Type B pancreatic cell (in vitro differentiated cells): ENCODE data around the gene KNOP1. TPM values are rescaled to one million over a fixed set of nuclear protein-coding genes. Genes with fewer than 3 reads are reported as not detected.

Source experiments
- DNase-seq: peaks from one replicate; pipeline ENCODE4 v3.0.0; 2021; ENCODE audit warnings: mixed read lengths; ENCODE audit not compliant: unreplicated experiment; ENCODE audit errors: extremely low spot score
- H3K27ac Mint-ChIP-seq: 2 replicates; pipeline ENCODE4 v1.8.0; 2021; ENCODE audit warnings: mild to moderate bottlenecking, mixed read lengths
- H3K27me3 Mint-ChIP-seq: 2 replicates; pipeline ENCODE4 v1.8.0; 2021; ENCODE audit warnings: mixed read lengths
- H3K36me3 Mint-ChIP-seq: 2 replicates; pipeline ENCODE4 v1.8.0; 2021; ENCODE audit warnings: mixed read lengths
- H3K4me1 Mint-ChIP-seq: one replicate; pipeline ENCODE4 v1.8.0; 2021; ENCODE audit warnings: mixed read lengths; ENCODE audit not compliant: unreplicated experiment
- H3K4me3 Mint-ChIP-seq: 2 replicates; pipeline ENCODE4 v1.8.0; 2021; ENCODE audit warnings: mild to moderate bottlenecking, mixed read lengths
- H3K9me3 Mint-ChIP-seq: 2 replicates; pipeline ENCODE4 v1.8.0; 2021; ENCODE audit warnings: mixed read lengths
- CTCF ChIP-seq: fragments of 200-600 bp; sonication (generic); conservative IDR thresholded peaks from 2 replicates; pipeline ENCODE4 v1.5.0; 2021; ENCODE audit warnings: antibody characterized with exemption, mild to moderate bottlenecking
- total RNA-seq: library from RNA; stranded (reverse); gene quantifications from 2 replicates; pipeline ENCODE4 v1.2.1, GENCODE V29; 2021; ENCODE audit warnings: low replicate concordance

KNOP1 gene
- total RNA-seq, 1 donor from 2014 or later, result 54.9 TPM

GRCh38 chr16:19662351-19662750 lies 55.7 kb downstream of the KNOP1 start:
- DNase-seq, result no peak
- Mint-ChIP-seq H3K4me1 (no peaks in the 10 kb centered on the region), H3K27ac (no peak overlapping the region), H3K9me3 (no peaks in the 10 kb centered on the region), H3K4me3 (no peak overlapping the region), H3K36me3 (peaks cover 52% of the 10 kb centered on the region), H3K27me3 (no peaks in the 10 kb centered on the region)
- no peak for TF ChIP-seq CTCF

- H3K36me3 Mint-ChIP-seq, result peaks cover 55% of the 10 kb centered on the region
- no peaks in the 10 kb centered on the region for H3K4me1 Mint-ChIP-seq
- H3K4me3 Mint-ChIP-seq, result no peak overlapping the region
- no peak for DNase-seq
- TF ChIP-seq CTCF, result no peak
- no peaks in the 10 kb centered on the region for H3K27me3 Mint-ChIP-seq
- H3K27ac Mint-ChIP-seq, result no peak overlapping the region
- H3K9me3 Mint-ChIP-seq, result no peaks in the 10 kb centered on the region
Observed at GRCh38 chr16:19660432-19660831, 57.6 kb downstream of the KNOP1 start.

GRCh38 chr16:19659554-19659953 lies 58.5 kb downstream of the KNOP1 start:
- Mint-ChIP-seq H3K27me3 (no peaks in the 10 kb centered on the region), H3K9me3 (no peaks in the 10 kb centered on the region), H3K4me3 (no peak overlapping the region), H3K36me3 (peaks cover 54% of the 10 kb centered on the region), H3K4me1 (no peaks in the 10 kb centered on the region), H3K27ac (no peak overlapping the region)
- no peak for TF ChIP-seq CTCF
- DNase-seq, result no peak

- H3K4me3 Mint-ChIP-seq, result no peak overlapping the region
- H3K4me1 Mint-ChIP-seq, result no peaks in the 10 kb centered on the region
Observed at GRCh38 chr16:19657831-19658230, 60.2 kb downstream of the KNOP1 start.

GRCh38 chr16:19655242-19655777 lies 62.7 kb downstream of the KNOP1 start:
- Mint-ChIP-seq H3K27me3 (no peaks in the 10 kb centered on the region), H3K9me3 (no peaks in the 10 kb centered on the region), H3K4me1 (no peaks in the 10 kb centered on the region), H3K36me3 (peaks cover 45% of the 10 kb centered on the region), H3K27ac (no peak overlapping the region), H3K4me3 (no peak overlapping the region)
- no peak for TF ChIP-seq CTCF
- DNase-seq, result no peak

More at GRCh38 chr16:19657831-19658230, 60.2 kb downstream of the KNOP1 start:
- Mint-ChIP-seq H3K36me3 (peaks cover 52% of the 10 kb centered on the region), H3K27me3 (no peaks in the 10 kb centered on the region), H3K27ac (no peak overlapping the region), H3K9me3 (no peaks in the 10 kb centered on the region)
- TF ChIP-seq CTCF, result no peak
- no peak for DNase-seq

GRCh38 chr16:19654147-19654546 lies 63.9 kb downstream of the KNOP1 start:
- no peak for TF ChIP-seq CTCF
- Mint-ChIP-seq H3K9me3 (no peaks in the 10 kb centered on the region), H3K4me3 (no peak overlapping the region), H3K4me1 (no peaks in the 10 kb centered on the region), H3K27ac (no peak overlapping the region), H3K27me3 (no peaks in the 10 kb centered on the region), H3K36me3 (peaks cover 40% of the 10 kb centered on the region)
- DNase-seq, result no peak
